Urinary bladder (tissue), 4 donors: ENCODE results near the gene CEP164. TPM values are rescaled to one million over a fixed set of nuclear protein-coding genes. Genes with fewer than 3 reads are reported as not detected.
"Not testable (repeated sequence)": the region's sequence is repeated elsewhere in the genome, so short reads cannot be mapped to it uniquely, and the experiment has no call there.

Source experiments
- DNase-seq: peaks from one replicate; pipeline ENCODE4 v3.0.0-alpha.2; 2015; ENCODE audit errors: extremely low spot score
- H3K27ac ChIP-seq: one replicate; pipeline ENCODE4 v1.5.1; 2013; ENCODE audit warnings: low read depth, mild to moderate bottlenecking, moderate library complexity
- H3K36me3 ChIP-seq: one replicate; pipeline ENCODE4 v1.6.1; 2013; ENCODE audit warnings: mild to moderate bottlenecking, moderate library complexity; ENCODE audit not compliant: insufficient read depth
- H3K4me1 ChIP-seq: one replicate; pipeline ENCODE4 v1.6.1; 2013; ENCODE audit warnings: mild to moderate bottlenecking, moderate library complexity; ENCODE audit not compliant: insufficient read depth
- H3K4me3 ChIP-seq: one replicate; pipeline ENCODE4 v1.5.1; 2013; ENCODE audit warnings: low read depth, low read length
- WGBS: extraction: QIAGEN DNeasy Blood & Tissue Kit; methylation state at CpG from one replicate; pipeline ENCODE4 v1.1.7; 2013; 5-methylcytosine and 5-hydroxymethylcytosine counted together
- polyA plus RNA-seq: library from polyadenylated mRNA; stranded (reverse); fragments of 200-250 nt; gene quantifications from one replicate; pipeline ENCODE4 v1.2.3, GENCODE V29; 2013
- total RNA-seq: library from RNA; depleted of rRNA; stranded (reverse); fragments of >200 nt; gene quantifications from one replicate; pipeline ENCODE4 v1.2.3, GENCODE V29; 2014
- donor health status: healthy with polysubstance abuse.
- donor health status: healthy.

Gene CEP164
- total and polyA plus RNA-seq, 2 donors, result 17.5 to 29.0 TPM

GRCh38 chr11:117384045-117384444 lies 56.4 kb downstream of the CEP164 start:
- Histone ChIP-seq H3K36me3 (peaks cover 3% of the 10 kb centered on the region), H3K4me1 (no peaks in the 10 kb centered on the region), H3K27ac (no peak overlapping the region), H3K4me3 (no peak overlapping the region)
- no peak for DNase-seq
- 79% methylated on average over 1 of the region's 1 CpG for WGBS

- Histone ChIP-seq H3K4me3 (no peak overlapping the region), H3K27ac (no peak overlapping the region), H3K4me1 (no peaks in the 10 kb centered on the region), H3K36me3 (peaks cover 3% of the 10 kb centered on the region)
- WGBS, result 95% methylated on average over 3 of the region's 3 CpGs
- DNase-seq, result no peak
These were observed 57.8 kb downstream of the CEP164 start for GRCh38 chr11:117385471-117385870.

- 95% methylated on average over 9 of the region's 9 CpGs for WGBS
These were observed 58.3 kb downstream of the CEP164 start for GRCh38 chr11:117385906-117386305.

GRCh38 chr11:117387992-117388755 lies 60.5 kb downstream of the CEP164 start:
- H3K4me1 ChIP-seq, result no peaks in the 10 kb centered on the region
- no peak for DNase-seq
- no peak overlapping the region for H3K27ac ChIP-seq
- peaks cover 7% of the 10 kb centered on the region for H3K36me3 ChIP-seq
- H3K4me3 ChIP-seq, result no peak overlapping the region
- WGBS, result 82% methylated on average over 3 of the region's 3 CpGs

More at GRCh38 chr11:117385906-117386305, 58.3 kb downstream of the CEP164 start:
- peaks cover 3% of the 10 kb centered on the region for H3K36me3 ChIP-seq
- no peak for DNase-seq
- no peak overlapping the region for H3K27ac ChIP-seq
- H3K4me3 ChIP-seq, result no peak overlapping the region
- H3K4me1 ChIP-seq, result no peaks in the 10 kb centered on the region

DNA sequence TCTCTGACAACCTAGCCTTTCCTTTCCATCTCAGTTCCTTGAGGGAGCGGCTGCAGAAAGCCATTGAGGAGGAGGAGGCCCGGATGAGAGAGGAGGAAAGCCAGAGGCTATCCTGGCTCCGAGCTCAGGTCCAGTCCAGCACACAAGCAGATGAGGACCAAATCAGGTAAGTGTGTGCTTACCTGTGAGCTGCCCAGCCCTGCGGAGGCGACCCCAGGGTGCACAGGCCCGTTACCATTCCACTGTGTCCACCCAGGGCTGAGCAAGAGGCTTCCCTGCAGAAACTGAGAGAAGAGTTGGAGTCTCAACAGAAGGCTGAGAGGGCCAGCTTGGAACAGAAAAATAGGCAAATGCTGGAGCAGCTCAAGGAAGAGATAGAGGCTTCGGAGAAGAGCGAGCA lies 63.1 kb downstream of the CEP164 start:
- no peak overlapping the region for H3K27ac ChIP-seq
- 95% methylated on average over 8 of the region's 8 CpGs for WGBS
- H3K4me1 ChIP-seq, result no peaks in the 10 kb centered on the region
- H3K4me3 ChIP-seq, result no peak overlapping the region
- DNase-seq, result no peak
- peaks cover 10% of the 10 kb centered on the region for H3K36me3 ChIP-seq

DNA sequence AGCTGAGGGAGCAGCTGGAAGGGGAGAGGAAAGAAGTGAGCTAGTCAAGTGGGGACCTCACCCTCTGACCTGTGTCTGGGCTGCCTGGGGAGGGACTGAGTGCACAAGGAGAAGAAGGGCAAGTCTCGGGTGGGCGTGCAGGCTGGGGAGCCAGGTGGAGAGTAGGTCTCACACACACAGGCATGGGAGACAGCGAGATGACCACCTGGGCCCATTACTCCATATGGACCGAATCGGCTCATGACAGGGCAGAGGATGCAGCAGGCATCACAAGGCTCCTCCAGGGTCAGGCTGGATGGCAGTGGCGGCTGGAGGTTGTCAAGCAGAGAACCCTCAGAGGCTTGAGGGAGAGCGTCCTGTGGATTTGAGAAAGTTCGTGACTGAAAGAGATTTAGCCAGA lies 63.5 kb downstream of the CEP164 start:
- no peaks in the 10 kb centered on the region for H3K4me1 ChIP-seq
- WGBS, result 92% methylated on average over 8 of the region's 8 CpGs
- H3K27ac ChIP-seq, result no peak overlapping the region
- no peak for DNase-seq
- H3K36me3 ChIP-seq, result peaks cover 12% of the 10 kb centered on the region
- no peak overlapping the region for H3K4me3 ChIP-seq

- WGBS, result 88% methylated on average over 12 of the region's 12 CpGs
- H3K4me3 ChIP-seq, result no peak overlapping the region
- H3K27ac ChIP-seq, result no peak overlapping the region
- no peaks in the 10 kb centered on the region for H3K4me1 ChIP-seq
- no peak for DNase-seq
- peaks cover 10% of the 10 kb centered on the region for H3K36me3 ChIP-seq
These were observed 64.5 kb downstream of the CEP164 start for GRCh38 chr11:117392001-117392690.

- Histone ChIP-seq H3K27ac (no peak overlapping the region), H3K36me3 (peaks cover 9% of the 10 kb centered on the region), H3K4me1 (no peaks in the 10 kb centered on the region), H3K4me3 (no peak overlapping the region)
- 95% methylated on average over 8 of the region's 8 CpGs for WGBS
- DNase-seq, result no peak
These were observed 65.3 kb downstream of the CEP164 start for GRCh38 chr11:117392979-117393378.

- no peak overlapping the region for H3K27ac ChIP-seq
- no peak for DNase-seq
- 92% methylated on average over 14 of the region's 14 CpGs for WGBS
- peaks cover 9% of the 10 kb centered on the region for H3K36me3 ChIP-seq
- no peak overlapping the region for H3K4me3 ChIP-seq
- no peaks in the 10 kb centered on the region for H3K4me1 ChIP-seq
These were observed 66.7 kb downstream of the CEP164 start for GRCh38 chr11:117394221-117394925.

DNA sequence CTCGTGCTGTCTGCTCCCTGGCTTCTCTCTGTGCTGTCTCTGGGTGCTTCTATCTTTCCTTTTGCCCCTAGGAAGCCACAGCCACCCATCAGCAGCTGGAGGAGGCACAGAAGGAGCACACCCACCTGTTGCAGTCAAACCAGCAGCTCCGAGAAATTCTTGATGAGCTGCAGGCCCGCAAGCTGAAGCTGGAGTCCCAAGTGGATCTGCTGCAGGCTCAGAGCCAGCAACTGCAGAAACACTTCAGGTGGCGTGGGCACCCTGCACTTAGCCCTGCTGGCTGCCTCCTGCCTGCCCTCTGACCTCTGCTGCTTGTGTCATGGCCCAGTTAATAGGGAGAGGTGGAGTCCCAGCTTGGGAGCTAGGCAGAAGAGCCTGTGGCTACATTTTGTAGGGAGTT lies 67.8 kb downstream of the CEP164 start:
- no peaks in the 10 kb centered on the region for H3K4me1 ChIP-seq
- 91% methylated on average over 4 of the region's 4 CpGs for WGBS
- no peak overlapping the region for H3K27ac ChIP-seq
- H3K36me3 ChIP-seq, result peaks cover 9% of the 10 kb centered on the region
- no peak for DNase-seq
- H3K4me3 ChIP-seq, result no peak overlapping the region

DNA sequence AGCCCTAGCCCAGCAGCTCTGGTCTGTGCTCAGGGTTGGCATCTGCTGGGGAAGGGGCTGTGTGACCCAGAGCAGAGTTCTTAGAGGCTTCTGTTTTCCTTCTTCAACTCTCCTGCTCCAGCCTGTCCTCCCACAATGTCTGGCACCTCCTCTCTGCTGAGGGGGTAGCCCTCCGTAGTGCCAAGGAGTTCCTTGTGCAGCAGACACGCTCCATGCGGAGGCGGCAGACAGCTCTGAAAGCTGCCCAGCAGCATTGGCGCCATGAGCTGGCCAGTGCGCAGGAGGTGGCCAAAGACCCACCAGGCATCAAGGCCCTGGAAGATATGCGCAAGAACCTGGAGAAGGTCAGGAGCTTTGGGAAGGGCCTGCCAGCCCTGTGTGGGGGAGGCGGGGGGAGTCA lies 69.3 kb downstream of the CEP164 start:
- peaks cover 7% of the 10 kb centered on the region for H3K36me3 ChIP-seq
- H3K4me1 ChIP-seq, result no peaks in the 10 kb centered on the region
- H3K4me3 ChIP-seq, result no peak overlapping the region
- WGBS, result 98% methylated on average over 8 of the region's 8 CpGs
- DNase-seq, result no peak
- H3K27ac ChIP-seq, result no peak overlapping the region

GRCh38 chr11:117398618-117399017 lies 71.0 kb downstream of the CEP164 start:
- not testable (repeated sequence) for H3K4me3 ChIP-seq, H3K36me3 ChIP-seq, H3K4me1 ChIP-seq, DNase-seq, H3K27ac ChIP-seq
- WGBS, result 96% methylated on average over 2 of the region's 2 CpGs

- H3K4me1 ChIP-seq, H3K27ac ChIP-seq, H3K4me3 ChIP-seq, H3K36me3 ChIP-seq, DNase-seq: not testable (repeated sequence)
- 98% methylated on average over 2 of the region's 2 CpGs for whole genome bisulfite sequencing
These were observed 71.6 kb downstream of the CEP164 start for GRCh38 chr11:117399100-117399840.
